Lower leg skin (tissue), 4 donors: Measurements from ENCODE around the gene IGIP. TPM values are rescaled to one million over a fixed set of nuclear protein-coding genes. Genes with fewer than 3 reads are reported as not detected.

Experiments used
- DNase-seq, 2 donors: peaks; one replicate each; pipeline ENCODE4 v3.0.0-alpha.2; 2019; ENCODE audit warnings: low spot score in 2 of 2
- H3K4me3 ChIP-seq: fragments of 200-600 bp; sonication (generic); 2 replicates; pipeline ENCODE4 v1.5.1; 2017; ENCODE audit warnings: mild to moderate bottlenecking, low read depth; ENCODE audit not compliant: poor library complexity, severe bottlenecking
- POLR2A ChIP-seq, 2 donors: fragments of 450-650 bp; IDR thresholded peaks; one replicate each; pipeline ENCODE4 v1.6.1; 2016 to 2017; ENCODE audit warnings: antibody characterized with exemption in 2 of 2, mild to moderate bottlenecking in 1 of 2, moderate library complexity in 1 of 2
- WGBS, 2 donors: methylation state at CpG; one replicate each; pipeline ENCODE4 v1.1.5; 2018; 5-methylcytosine and 5-hydroxymethylcytosine counted together
- intact Hi-C: fragments of 100-400 bp; cut with DNase I; formaldehyde crosslinking; loops from one replicate; pipeline ENCODE4 v1.15.0; 2023; ENCODE audit warnings: low total_unique reads
- total RNA-seq, 4 donors: library from RNA; depleted of rRNA; stranded (reverse); fragments of >200 nt; gene quantifications; one replicate each; pipeline ENCODE4 v1.1.0, GENCODE V29; 2016
- TF ChIP-seq, protein P1 (sequence below), 3 donors: fragments of 450-650 bp; IDR thresholded peaks; one replicate each; pipeline ENCODE4 v1.5.1; 2016; ENCODE audit warnings: antibody characterized with exemption in 3 of 3, mild to moderate bottlenecking in 3 of 3, moderate library complexity in 2 of 3

The IGIP gene
- total RNA-seq, 4 donors from 2014 or later, result 7.5 to 10.4 (median 8.0) TPM

DNA sequence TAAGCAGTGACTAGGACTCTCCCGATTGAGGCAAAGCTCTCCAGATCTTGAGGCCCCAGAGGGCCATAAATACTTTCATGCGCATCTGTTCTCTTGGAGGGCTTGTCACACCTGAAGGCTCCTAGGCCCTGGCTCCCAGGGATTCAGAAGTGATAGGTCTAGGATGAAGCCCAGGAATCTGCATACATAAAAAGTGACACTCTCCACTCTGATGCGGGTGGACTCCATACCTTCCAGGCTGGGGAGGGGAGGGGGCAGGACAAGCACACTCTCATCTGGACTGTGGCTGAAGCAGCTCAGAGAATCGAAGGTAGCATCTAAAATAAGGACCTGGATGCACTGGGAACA is 40.2 kb downstream of the IGIP start:
- WGBS, 2 donors, result 45 to 64% methylated on average over 4 of the region's 4 CpGs
- no peak overlapping the region for H3K4me3 ChIP-seq
- intact Hi-C loops, result no loop called here
- TF ChIP-seq POLR2A (IDR thresholded peaks at IDR 0.05), result no peak
- TF ChIP-seq, protein P1, sequence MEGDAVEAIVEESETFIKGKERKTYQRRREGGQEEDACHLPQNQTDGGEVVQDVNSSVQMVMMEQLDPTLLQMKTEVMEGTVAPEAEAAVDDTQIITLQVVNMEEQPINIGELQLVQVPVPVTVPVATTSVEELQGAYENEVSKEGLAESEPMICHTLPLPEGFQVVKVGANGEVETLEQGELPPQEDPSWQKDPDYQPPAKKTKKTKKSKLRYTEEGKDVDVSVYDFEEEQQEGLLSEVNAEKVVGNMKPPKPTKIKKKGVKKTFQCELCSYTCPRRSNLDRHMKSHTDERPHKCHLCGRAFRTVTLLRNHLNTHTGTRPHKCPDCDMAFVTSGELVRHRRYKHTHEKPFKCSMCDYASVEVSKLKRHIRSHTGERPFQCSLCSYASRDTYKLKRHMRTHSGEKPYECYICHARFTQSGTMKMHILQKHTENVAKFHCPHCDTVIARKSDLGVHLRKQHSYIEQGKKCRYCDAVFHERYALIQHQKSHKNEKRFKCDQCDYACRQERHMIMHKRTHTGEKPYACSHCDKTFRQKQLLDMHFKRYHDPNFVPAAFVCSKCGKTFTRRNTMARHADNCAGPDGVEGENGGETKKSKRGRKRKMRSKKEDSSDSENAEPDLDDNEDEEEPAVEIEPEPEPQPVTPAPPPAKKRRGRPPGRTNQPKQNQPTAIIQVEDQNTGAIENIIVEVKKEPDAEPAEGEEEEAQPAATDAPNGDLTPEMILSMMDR (IDR thresholded peaks at IDR 0.05), result no peak
- DNase-seq, result peak in 1 of 2 donors; percentile 69

DNA sequence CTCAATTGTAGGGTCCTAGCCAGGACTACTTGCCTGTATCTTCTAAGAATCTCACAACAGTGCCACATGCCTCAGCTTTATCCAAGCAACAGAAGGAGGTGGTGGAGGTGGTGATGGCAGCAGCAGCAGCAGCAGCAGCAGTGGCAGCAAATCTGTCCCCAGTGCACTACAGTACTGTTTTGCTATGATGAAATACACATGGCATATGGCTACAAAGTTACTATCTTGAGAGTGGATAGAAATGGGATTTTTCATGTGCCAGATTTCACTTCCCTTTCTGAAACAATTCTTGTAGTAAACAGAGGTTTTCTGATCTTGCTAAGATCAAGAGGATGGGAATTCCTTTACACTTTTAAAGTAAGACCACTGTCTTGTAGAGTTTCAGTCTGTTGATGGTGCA is 41.2 kb downstream of the IGIP start:
- no peak overlapping the region for H3K4me3 ChIP-seq
- intact Hi-C loops, result no loop called here

DNA sequence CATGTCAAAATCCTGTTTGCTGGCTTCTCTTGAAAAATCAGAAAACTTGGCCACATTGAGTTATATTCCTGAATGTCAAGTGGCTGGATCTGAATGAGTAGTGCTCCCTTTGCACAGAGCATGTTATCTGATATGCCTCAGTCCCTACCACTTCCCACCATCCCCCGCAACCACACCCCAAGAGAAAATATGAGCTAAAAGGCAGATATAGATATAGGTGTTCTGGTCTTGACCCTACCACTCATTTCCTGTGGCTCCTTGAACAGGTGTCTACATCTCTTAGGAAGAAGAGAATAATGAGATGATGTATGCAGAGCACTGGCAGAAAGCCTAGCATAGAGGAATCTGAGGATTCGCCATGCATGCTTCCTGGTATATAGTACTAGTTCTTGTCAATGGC is 42.6 kb downstream of the IGIP start:
- 96 to 100% methylated on average over 2 of the region's 2 CpGs for WGBS, 2 donors
- no peak for DNase-seq
- TF ChIP-seq, protein P1 (IDR thresholded peaks at IDR 0.05), result no peak
- TF ChIP-seq POLR2A (IDR thresholded peaks at IDR 0.05), result no peak
- H3K4me3 ChIP-seq, result no peak overlapping the region
- intact Hi-C loops, result no loop called here

More for the DNA sequence above, 41.2 kb downstream of the IGIP start:
- TF ChIP-seq, protein P1 (IDR thresholded peaks at IDR 0.05), result no peak
- no peak for TF ChIP-seq POLR2A (IDR thresholded peaks at IDR 0.05)
- peak in 1 of 2 donors; percentile 12 for DNase-seq

DNA sequence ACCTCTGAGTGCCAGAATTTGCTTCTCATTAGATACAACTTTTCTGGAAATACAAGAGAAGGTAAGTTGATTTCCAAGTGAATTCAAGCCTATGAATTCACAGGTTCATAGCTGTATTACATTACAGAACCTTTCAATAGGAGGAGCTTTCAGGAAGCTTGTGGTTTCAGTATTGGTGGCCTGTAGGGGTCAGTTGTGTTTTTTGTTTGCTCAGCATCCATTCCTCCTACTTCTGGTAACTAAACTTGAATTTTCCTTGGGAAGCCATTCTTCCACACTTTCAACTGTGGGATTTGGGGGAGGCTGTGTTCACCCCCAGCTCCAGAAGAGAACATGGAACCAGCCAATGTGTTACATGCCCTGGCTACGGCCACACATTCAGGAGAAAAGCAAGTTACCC is 43.7 kb downstream of the IGIP start:
- intact Hi-C loops, result no loop called here
- H3K4me3 ChIP-seq, result no peak overlapping the region
- WGBS, 2 donors, result 86 to 100% methylated on average over 1 of the region's 1 CpG
- DNase-seq, result no peak
- TF ChIP-seq POLR2A (IDR thresholded peaks at IDR 0.05), result no peak
- TF ChIP-seq, protein P1 (IDR thresholded peaks at IDR 0.05), result no peak

DNA sequence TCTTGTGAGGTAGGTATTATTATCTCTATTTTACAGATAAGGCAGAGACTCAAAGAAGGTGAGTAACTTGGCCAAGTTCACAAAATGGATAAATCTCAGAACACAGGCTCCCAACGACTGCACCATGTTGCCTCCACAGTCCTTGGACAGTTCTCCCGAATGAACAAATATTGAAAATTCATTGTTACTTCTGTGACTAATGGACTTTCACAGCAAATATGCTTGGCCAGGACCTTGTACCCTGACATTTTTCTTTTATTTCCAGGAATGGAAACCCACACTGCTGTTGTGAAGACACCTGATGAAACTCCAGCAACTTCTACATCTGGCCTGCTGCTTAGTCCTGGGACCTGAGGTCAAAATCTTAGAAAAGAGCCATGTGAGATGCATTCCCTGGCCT is 46.7 kb downstream of the IGIP start:
- no peak overlapping the region for H3K4me3 ChIP-seq
- WGBS, 2 donors, result 76 to 86% methylated on average over 2 of the region's 2 CpGs
- TF ChIP-seq, protein P1 (IDR thresholded peaks at IDR 0.05), result no peak
- TF ChIP-seq POLR2A (IDR thresholded peaks at IDR 0.05), result no peak
- DNase-seq, result peak in 1 of 2 donors; percentile 10
- intact Hi-C loops, result no loop called here

DNA sequence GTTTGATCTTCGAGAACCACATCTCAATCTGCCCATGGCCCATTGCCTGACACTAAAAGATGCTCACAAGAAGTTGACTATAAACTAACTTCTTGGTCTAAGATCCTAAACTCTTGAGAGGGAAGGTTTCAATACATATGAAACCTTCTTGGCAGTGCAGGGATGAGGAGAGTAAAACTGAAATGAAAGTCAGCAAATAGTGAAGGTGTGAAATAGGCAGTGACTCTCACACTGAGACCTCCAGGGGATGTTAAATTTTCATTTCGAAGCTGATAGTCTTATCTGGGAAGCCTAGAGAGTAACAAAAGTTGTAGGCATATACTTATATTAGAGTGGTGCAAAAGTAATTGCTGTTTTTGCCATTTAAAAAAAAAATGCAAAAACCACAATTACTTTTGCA is 48.3 kb downstream of the IGIP start:
- WGBS, 2 donors, result 94 to 98% methylated on average over 2 of the region's 2 CpGs
- no peak overlapping the region for H3K4me3 ChIP-seq
- no peak for TF ChIP-seq POLR2A (IDR thresholded peaks at IDR 0.05)
- TF ChIP-seq, protein P1 (IDR thresholded peaks at IDR 0.05), result no peak
- intact Hi-C loops, result no loop called here
- DNase-seq, result no peak
